CD4-positive, alpha-beta T cell (primary cell): ENCODE measurements around the gene ABCA2. TPM values are rescaled to one million over a fixed set of nuclear protein-coding genes. Genes with fewer than 3 reads are reported as not detected.

Experiments used
- ATAC-seq: fragments of 200-7000 bp; cut with Tn5 transposase; one replicate; pipeline ENCODE4 v1.10.0; 2022; ENCODE audit warnings: mild to moderate bottlenecking; ENCODE audit not compliant: poor library complexity
- CTCF ChIA-PET: fragments of 350-600 bp; sonication (Branson Sonifier 250); formaldehyde crosslinking; loops from one replicate; lab custom pipeline; 2021; ENCODE audit warnings: antibody characterized with exemption, inconsistent platforms; lab: Charles Lee
- POLR2A ChIA-PET: fragments of 350-600 bp; sonication (Branson Sonifier 250); formaldehyde crosslinking; loops from one replicate; lab custom pipeline; 2021; ENCODE audit warnings: antibody characterized with exemption, inconsistent platforms; lab: Charles Lee
- DNase-seq, 14 experiments: peaks; one replicate each; pipeline ENCODE4 v3.0.0-alpha.2; 2013 to 2020; ENCODE audit warnings: mixed read lengths in 2 of 14
- H3K27ac ChIP-seq, 2 donors: one replicate each; pipeline versions ENCODE4 v1.5.1 to v1.7.0; 2013; ENCODE audit warnings: low read length in 2 of 2, low read depth in 1 of 2, mild to moderate bottlenecking in 1 of 2
- H3K27me3 ChIP-seq, 2 experiments: 1 replicate in 1 of 2; 2 replicates in 1 of 2; pipeline versions ENCODE4 v1.6.1 to v1.7.0; 2013; ENCODE audit warnings: low read length in 2 of 2, control low read depth in 1 of 2, mild to moderate bottlenecking in 1 of 2, moderate library complexity in 1 of 2; ENCODE audit not compliant: insufficient read depth in 2 of 2, control insufficient read depth in 1 of 2
- H3K36me3 ChIP-seq: one replicate; pipeline ENCODE4 v1.6.1; 2013; ENCODE audit warnings: low read length, control low read depth; ENCODE audit not compliant: insufficient read depth
- H3K4me1 ChIP-seq: one replicate; pipeline ENCODE4 v1.6.1; 2013; ENCODE audit warnings: low read length, control low read depth; ENCODE audit not compliant: insufficient read depth
- H3K4me3 ChIP-seq: one replicate; pipeline ENCODE4 v1.5.1; 2013; ENCODE audit warnings: mild to moderate bottlenecking, low read length, moderate library complexity
- H3K9me3 ChIP-seq, 2 experiments: 1 replicate in 1 of 2; 2 replicates in 1 of 2; pipeline versions ENCODE4 v1.6.1 to v1.7.0; 2013; ENCODE audit warnings: low read length in 2 of 2, mild to moderate bottlenecking in 2 of 2, control low read depth in 1 of 2, moderate library complexity in 1 of 2; ENCODE audit not compliant: control insufficient read depth in 1 of 2, insufficient read depth in 1 of 2
- H3K27ac Mint-ChIP-seq: one replicate; pipeline ENCODE4 v1.8.0; 2020; ENCODE audit warnings: mixed read lengths
- H3K27me3 Mint-ChIP-seq: one replicate; pipeline ENCODE4 v1.8.0; 2021; ENCODE audit warnings: mixed read lengths
- H3K36me3 Mint-ChIP-seq: one replicate; pipeline ENCODE4 v1.8.0; 2021; ENCODE audit warnings: low read depth, mixed read lengths
- H3K4me1 Mint-ChIP-seq: one replicate; pipeline ENCODE4 v1.8.0; 2021; ENCODE audit warnings: low read depth, mixed read lengths
- H3K4me3 Mint-ChIP-seq: one replicate; pipeline ENCODE4 v1.8.0; 2020; ENCODE audit warnings: mild to moderate bottlenecking, mixed read lengths
- H3K9me3 Mint-ChIP-seq: one replicate; pipeline ENCODE4 v1.8.0; 2020; ENCODE audit warnings: mixed read lengths
- intact Hi-C, 2 experiments: fragments of 100-400 bp; cut with DNase I in 1 of 2; cut with micrococcal nuclease in 1 of 2; formaldehyde crosslinking; loops; one replicate each; pipeline versions ENCODE4 v1.15.1 to v1.9.0; 2023 to 2025; cut with DNase I, micrococcal nuclease
- total RNA-seq, 174 experiments: library from RNA in 2 of 174; stranded (reverse) in 2 of 174; gene quantifications; one replicate each; pipeline ENCODE4 v1.2.3 and lab custom pipeline; 2021 to 2026
- TF ChIP-seq, protein P1 (sequence below): fragments of 200-600 bp; IDR thresholded peaks from one replicate; pipeline ENCODE4 v1.8.0; 2022; ENCODE audit warnings: antibody characterized with exemption, mild to moderate bottlenecking

Gene ABCA2
- total RNA-seq, 2 experiments from 2014 or later, result 80.1 to 86.8 TPM

- CTCF ChIA-PET, result interaction anchor here (1.0 to 1.5 kb wide), 3 partner anchors 14 to 191 kb away, joined by 3 to 4 read pairs (median 3); partner anchors contain the start of gene AJM1
- Mint-ChIP-seq H3K4me1 (peaks cover 47% of the 10 kb centered on the region), H3K36me3 (no peaks in the 10 kb centered on the region), H3K27me3 (no peaks in the 10 kb centered on the region), H3K9me3 (no peaks in the 10 kb centered on the region), H3K27ac (peak overlapping the region; percentile 33), H3K4me3 (peak overlapping the region; percentile 20)
- intact Hi-C loops, result no loop called here
- peak overlapping the region in 1 of 2 donors; percentile 22 for H3K27ac ChIP-seq
- no peaks in the 10 kb centered on the region for H3K27me3 ChIP-seq
- TF ChIP-seq, protein P1, sequence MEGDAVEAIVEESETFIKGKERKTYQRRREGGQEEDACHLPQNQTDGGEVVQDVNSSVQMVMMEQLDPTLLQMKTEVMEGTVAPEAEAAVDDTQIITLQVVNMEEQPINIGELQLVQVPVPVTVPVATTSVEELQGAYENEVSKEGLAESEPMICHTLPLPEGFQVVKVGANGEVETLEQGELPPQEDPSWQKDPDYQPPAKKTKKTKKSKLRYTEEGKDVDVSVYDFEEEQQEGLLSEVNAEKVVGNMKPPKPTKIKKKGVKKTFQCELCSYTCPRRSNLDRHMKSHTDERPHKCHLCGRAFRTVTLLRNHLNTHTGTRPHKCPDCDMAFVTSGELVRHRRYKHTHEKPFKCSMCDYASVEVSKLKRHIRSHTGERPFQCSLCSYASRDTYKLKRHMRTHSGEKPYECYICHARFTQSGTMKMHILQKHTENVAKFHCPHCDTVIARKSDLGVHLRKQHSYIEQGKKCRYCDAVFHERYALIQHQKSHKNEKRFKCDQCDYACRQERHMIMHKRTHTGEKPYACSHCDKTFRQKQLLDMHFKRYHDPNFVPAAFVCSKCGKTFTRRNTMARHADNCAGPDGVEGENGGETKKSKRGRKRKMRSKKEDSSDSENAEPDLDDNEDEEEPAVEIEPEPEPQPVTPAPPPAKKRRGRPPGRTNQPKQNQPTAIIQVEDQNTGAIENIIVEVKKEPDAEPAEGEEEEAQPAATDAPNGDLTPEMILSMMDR, result no peak
- no peak for ATAC-seq
- POLR2A ChIA-PET, result interaction anchor here (1.6 kb wide), 1 partner anchor 54 kb away, joined by 7 read pairs; the partner anchor contains the start of gene MAN1B1
- no peaks in the 10 kb centered on the region for H3K9me3 ChIP-seq
- peak in 3 of 14 experiments; percentile 47 to 71 (median 63) for DNase-seq
- H3K4me1 ChIP-seq, result peaks cover 68% of the 10 kb centered on the region
- peak overlapping the region; percentile 68 for H3K4me3 ChIP-seq
- H3K36me3 ChIP-seq, result no peaks in the 10 kb centered on the region
Measured at GRCh38 chr9:137032858-137033257, 4.8 kb upstream of the ABCA2 start.

DNA sequence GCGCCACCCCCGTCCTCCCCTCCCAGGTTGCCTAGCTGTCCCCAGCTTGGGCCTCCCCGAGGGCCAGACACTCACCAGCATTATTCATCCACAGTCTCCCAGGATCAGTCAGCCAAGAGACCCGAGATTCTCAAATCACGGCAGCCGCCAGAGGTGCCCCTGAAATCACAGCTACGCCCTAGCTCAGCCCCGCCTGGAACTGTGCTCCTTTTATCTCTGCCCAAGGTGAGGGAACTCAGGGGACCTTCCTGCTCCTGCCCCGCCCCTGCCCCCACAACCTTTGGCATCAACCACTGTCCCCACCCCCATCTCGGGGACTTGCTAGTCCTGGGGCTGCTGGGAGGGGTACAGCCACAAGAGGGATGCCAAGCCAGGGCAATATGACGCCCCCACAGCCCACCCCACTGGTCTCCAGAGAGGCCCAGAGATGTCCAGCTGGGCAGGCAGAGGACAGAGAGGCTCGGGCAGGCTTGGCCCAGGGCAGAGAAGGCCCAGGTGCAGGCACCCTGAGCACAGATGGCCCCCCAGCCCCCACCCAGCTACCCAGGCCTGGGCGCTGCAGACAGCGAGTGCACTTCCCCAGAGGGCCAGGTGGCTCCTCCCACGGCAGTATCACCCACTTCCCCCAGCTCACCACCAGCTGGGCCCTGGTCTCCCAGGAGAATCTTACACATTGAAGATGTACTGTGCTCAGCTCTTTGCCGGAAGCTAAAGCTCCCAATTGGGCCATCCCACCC lies 4.0 kb upstream of the ABCA2 start, which contains the start of gene FUT7:
TSS of gene FUT7 (minus strand) at position 185 of the 737 bp plus-strand sequence. CDS start at position 88, 97 bp downstream.
- H3K27ac ChIP-seq, result peak within 1 kb of the TSS; percentile 13 to 55
- ChIA-PET POLR2A (interaction anchor here (0.7 to 1.6 kb wide), 2 partner anchors 54 to 55 kb away, joined by 3 to 7 read pairs; partner anchors contain the start of gene MAN1B1), CTCF (interaction anchor here (1.0 to 1.5 kb wide), 3 partner anchors 36 to 190 kb away, joined by 3 to 4 read pairs (median 3); partner anchors contain the start of gene AJM1)
- peaks cover 75% of the 10 kb centered on the region for H3K4me1 ChIP-seq
- peak within 1 kb of the TSS; percentile 68 for H3K4me3 ChIP-seq
- Mint-ChIP-seq H3K4me3 (peak within 1 kb of the TSS; percentile 88), H3K27me3 (no peaks in the 10 kb centered on the region), H3K9me3 (no peaks in the 10 kb centered on the region), H3K4me1 (peaks cover 51% of the 10 kb centered on the region), H3K36me3 (no peaks in the 10 kb centered on the region), H3K27ac (peak within 1 kb of the TSS; percentile 77)
- ATAC-seq (no peak), DNase-seq (peak in 4 of 14 experiments; percentile 46 to 70 (median 61))
- intact Hi-C loops, result no loop called here
- H3K36me3 ChIP-seq, result no peaks in the 10 kb centered on the region
- no peaks in the 10 kb centered on the region for H3K27me3 ChIP-seq
- TF ChIP-seq, protein P1, result no peak
- H3K9me3 ChIP-seq, result no peaks in the 10 kb centered on the region

DNA sequence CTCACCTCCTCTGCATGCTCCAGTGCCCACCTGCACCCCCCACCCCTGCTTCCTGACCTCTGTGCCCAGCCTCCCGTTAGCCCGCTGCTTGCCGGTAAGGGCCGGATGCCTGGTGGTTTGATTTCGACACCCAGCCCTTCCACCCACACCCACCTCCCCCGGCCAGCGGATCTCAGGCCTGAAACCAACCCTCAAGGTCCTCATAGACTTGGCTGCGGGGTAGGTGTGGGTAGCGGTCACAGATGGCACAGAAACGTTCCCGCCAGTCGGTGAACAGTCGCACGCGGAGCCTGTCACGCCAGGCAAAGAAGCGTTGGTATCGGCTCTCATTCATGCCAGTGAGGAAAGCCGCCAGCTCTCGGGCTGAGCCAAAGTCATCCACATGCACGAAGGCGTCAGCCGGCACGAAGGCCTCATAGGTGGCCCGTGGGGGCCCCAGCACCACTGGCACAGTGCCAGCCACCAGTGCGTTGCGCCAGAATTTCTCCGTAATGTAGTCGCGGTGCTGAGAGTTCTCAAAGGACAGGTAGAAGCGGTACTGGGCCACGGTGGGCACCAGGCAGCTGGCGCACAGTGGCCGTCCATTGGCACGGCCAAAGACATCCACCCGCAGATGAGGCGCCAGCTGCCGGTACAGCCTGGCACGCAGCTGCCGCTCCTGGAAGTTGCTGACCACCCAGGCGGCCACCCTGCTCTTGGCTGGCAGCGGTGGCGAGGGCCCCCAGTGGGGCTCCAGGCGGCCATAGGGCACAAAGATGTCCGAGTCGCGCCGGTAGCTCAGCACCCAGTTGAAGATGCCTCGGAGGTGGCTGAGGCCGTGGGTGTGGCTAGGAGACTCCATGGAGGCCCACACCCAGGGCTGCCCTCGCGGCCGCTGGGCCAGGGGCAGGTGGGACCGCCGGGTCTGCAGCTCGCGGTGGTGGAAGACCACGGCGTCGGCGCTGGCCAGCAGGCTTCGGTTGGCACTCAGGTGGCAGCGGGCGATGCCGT lies 2.8 kb upstream of the ABCA2 start:
- H3K4me1 Mint-ChIP-seq, result peaks cover 55% of the 10 kb centered on the region

More for the DNA sequence above, 2.8 kb upstream of the ABCA2 start:
- Histone ChIP-seq H3K27me3 (no peaks in the 10 kb centered on the region), H3K4me3 (peak overlapping the region; percentile 68), H3K36me3 (no peaks in the 10 kb centered on the region), H3K4me1 (peaks cover 87% of the 10 kb centered on the region), H3K9me3 (no peaks in the 10 kb centered on the region), H3K27ac (peak overlapping the region; percentile 13 to 55)
- TF ChIP-seq, protein P1, result no peak
- Mint-ChIP-seq H3K27me3 (no peaks in the 10 kb centered on the region), H3K36me3 (no peaks in the 10 kb centered on the region), H3K9me3 (no peaks in the 10 kb centered on the region), H3K27ac (peak overlapping the region; percentile 59), H3K4me3 (peak overlapping the region; percentile 86)
- ATAC-seq, result no peak
- peak in 6 of 14 experiments; percentile 29 to 76 (median 54) for DNase-seq
- ChIA-PET CTCF (interaction anchor here (1.3 to 3.0 kb wide), 3 partner anchors 16 to 83 kb away, joined by 3 to 23 read pairs (median 6); partner anchors contain the start of genes NPDC1 and PAXX), POLR2A (interaction anchor here (1.6 kb wide), 1 partner anchor 56 kb away, joined by 7 read pairs; the partner anchor contains the start of gene MAN1B1)
- intact Hi-C loops, result no loop called here
